K562 (cell line): Measurements from ENCODE around the gene C22orf39. TPM values are rescaled to one million over a fixed set of nuclear protein-coding genes. Genes with fewer than 3 reads are reported as not detected.

Experiments used
- BHLHE40 ChIP-seq: IDR thresholded peaks from 2 replicates; pipeline ENCODE4 v1.6.1; 2011; ENCODE audit warnings: low read length, improper control_type of control experiment
- CEBPG ChIP-seq, 3 experiments: fragments of 200-800 bp in 1 of 3; sonication (Bioruptor generic) in 1 of 3; sonication (generic) in 1 of 3; formaldehyde crosslinking in 1 of 3; IDR thresholded peaks in 2 of 3; conservative IDR thresholded peaks in 1 of 3; 2 replicates each; pipeline versions ENCODE4 v1.6.1 to v1.8.0; 2016 to 2022; ENCODE audit warnings: missing compliant biosample characterization in 2 of 3, missing genetic modification characterization in 2 of 3, mild to moderate bottlenecking in 1 of 3, missing genetic modification reagents in 1 of 3
- EWSR1 ChIP-seq: fragments of 450-650 bp; IDR thresholded peaks from 2 replicates; pipeline ENCODE4 v1.6.1; 2018; ENCODE audit warnings: borderline replicate concordance, mild to moderate bottlenecking, low read depth, moderate library complexity; ENCODE audit not compliant: partially characterized antibody
- FOXJ2 ChIP-seq: fragments of 200-800 bp; sonication (Bioruptor generic); IDR thresholded peaks from 2 replicates; pipeline ENCODE4 v1.6.1; 2016; ENCODE audit warnings: missing genetic modification characterization, missing compliant biosample characterization
- MYC ChIP-seq, 2 experiments: fragments of 250-450 bp in 1 of 2; sonication (Bioruptor Pico) in 1 of 2; IDR thresholded peaks; 2 replicates each; pipeline versions ENCODE4 v1.5.1 to v1.6.1; 2012 to 2021; ENCODE audit warnings: low read depth in 2 of 2, borderline replicate concordance in 1 of 2, improper control_type of control experiment in 1 of 2, low read length in 1 of 2, mild to moderate bottlenecking in 1 of 2, moderate library complexity in 1 of 2
- NR2C2 ChIP-seq, 2 experiments: fragments of 200-800 bp in 1 of 2; sonication (Bioruptor generic) in 1 of 2; sonication (generic) in 1 of 2; formaldehyde crosslinking in 1 of 2; IDR thresholded peaks; 2 replicates each; pipeline versions ENCODE4 v1.6.1 to v1.8.0; 2016 to 2022; ENCODE audit warnings: mild to moderate bottlenecking in 1 of 2, missing compliant biosample characterization in 1 of 2, missing genetic modification characterization in 1 of 2, missing genetic modification reagents in 1 of 2
- PKNOX1 ChIP-seq: fragments of 450-650 bp; IDR thresholded peaks from 2 replicates; pipeline ENCODE4 v1.6.1; 2016
- RNF2 ChIP-seq: sonication (generic); IDR thresholded peaks from 2 replicates; pipeline ENCODE4 v1.6.1; 2016
- SIX5 ChIP-seq, 2 experiments: IDR thresholded peaks; 2 replicates each; pipeline ENCODE4 v1.6.1; 2011; ENCODE audit warnings: low read length in 2 of 2, borderline replicate concordance in 1 of 2, low read depth in 1 of 2, mild to moderate bottlenecking in 1 of 2, moderate library complexity in 1 of 2; ENCODE audit not compliant: insufficient read depth in 1 of 2
- TRIM25 ChIP-seq: fragments of 450-650 bp; IDR thresholded peaks from 2 replicates; pipeline ENCODE4 v1.7.0; 2016; ENCODE audit warnings: borderline replicate concordance
- WHSC1 ChIP-seq: IDR thresholded peaks from one replicate; pipeline ENCODE4 v1.6.1; 2012; ENCODE audit warnings: low read length, control low read depth, inconsistent platforms
- ZBTB11 ChIP-seq, 3 experiments: fragments of 200-800 bp in 1 of 3; fragments of 250-450 bp in 1 of 3; fragments of 450-650 bp in 1 of 3; sonication (Bioruptor Pico) in 1 of 3; sonication (Bioruptor generic) in 1 of 3; formaldehyde crosslinking in 1 of 3; IDR thresholded peaks; 2 replicates each; pipeline versions ENCODE4 v1.6.1 to v1.8.0; 2016 to 2022; ENCODE audit warnings: mild to moderate bottlenecking in 2 of 3, missing genetic modification characterization in 2 of 3, missing compliant biosample characterization in 1 of 3, moderate library complexity in 1 of 3
- ZBTB43 ChIP-seq: sonication (generic); formaldehyde crosslinking; IDR thresholded peaks from 2 replicates; pipeline ENCODE4 v1.8.0; 2023; ENCODE audit warnings: mild to moderate bottlenecking, missing genetic modification reagents
- ZNF644 ChIP-seq: fragments of 200-800 bp; sonication (Bioruptor generic); IDR thresholded peaks from 2 replicates; pipeline ENCODE4 v1.6.1; 2016; ENCODE audit warnings: low read depth, missing genetic modification characterization, missing compliant biosample characterization
- polyA plus RNA-seq, 8 experiments: library from polyadenylated mRNA; depleted of rRNA in 4 of 8; stranded (reverse) in 5 of 8; unstranded in 3 of 8; fragments of >200 nt; fragmentation: Nextera tagmentation in 2 of 8; fragmentation: Illumina TruSeq in 1 of 8; extraction: Ambion mirVana in 2 of 8; extraction: Trizol in 1 of 8; gene quantifications; 2 replicates each; pipeline versions ENCODE4 v1.2.1 to v1.2.3, GENCODE V29; 2011 to 2014; ENCODE audit warnings: inconsistent platforms in 1 of 8, missing spikeins in 1 of 8
- total RNA-seq, 7 experiments: library from RNA; depleted of rRNA in 6 of 7; stranded (reverse); fragments of >200 nt in 6 of 7; fragmentation: Illumina TruSeq in 2 of 7; extraction: Trizol in 2 of 7; gene quantifications; 2 replicates each; pipeline versions ENCODE4 v1.2.1 to v1.2.3, GENCODE V29; 2011 to 2021; ENCODE audit warnings: low replicate concordance in 1 of 7

Gene C22orf39
- total and polyA plus RNA-seq, 9 of the 15 experiments (the other 6 are each of a cell fraction or from before 2014, with no cell fraction given): 20.4 to 139 (median 66.8) TPM

DNA sequence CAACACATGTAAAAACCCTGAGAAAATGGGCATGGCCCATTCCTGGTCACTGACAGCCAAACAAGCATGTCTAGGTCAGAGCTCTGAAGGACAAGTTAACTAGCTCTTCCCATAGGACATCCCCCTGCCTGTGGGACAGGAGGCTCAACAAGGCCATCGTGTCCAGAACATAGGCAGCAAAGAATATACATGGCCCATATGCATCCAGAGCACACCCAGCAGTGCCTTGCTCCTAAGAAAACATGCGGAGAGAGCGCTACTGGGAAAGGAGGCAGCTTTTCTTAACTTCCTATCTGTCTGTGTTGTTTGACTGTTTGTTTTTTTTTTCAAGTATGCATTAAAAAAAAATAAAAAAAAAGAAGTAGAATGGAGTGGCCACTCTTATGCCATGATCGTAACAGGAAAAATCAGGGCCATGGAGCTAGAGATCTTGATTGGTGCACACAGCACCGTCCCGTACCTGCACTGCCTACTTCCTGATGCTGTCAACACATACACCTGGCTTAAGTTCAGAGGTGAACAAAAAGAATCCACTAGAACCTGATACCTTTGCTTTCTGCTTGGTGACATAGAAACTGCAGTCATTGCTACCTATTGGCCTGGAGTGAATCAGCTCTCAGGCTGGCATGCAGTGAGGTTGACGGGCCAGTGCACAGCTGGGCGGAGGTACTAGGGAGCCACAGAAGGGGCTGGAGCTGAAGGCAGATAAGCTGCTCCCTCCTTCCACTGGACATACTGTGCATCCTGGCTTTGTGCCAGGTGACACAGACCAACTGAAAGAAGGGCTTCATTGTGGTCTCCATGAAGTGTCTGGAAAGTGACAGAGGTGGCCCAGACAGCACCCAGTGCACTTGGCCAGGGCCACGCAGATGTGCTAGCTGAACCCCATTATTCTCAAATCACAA, 19.6 kb upstream of the C22orf39 start (continued):
- 0 out of 6 replicates have a peak, but pooled peaks of 1 of the 3 experiments have one; percentile 5 for TF ChIP-seq ZBTB11 (CRISPR knock-in tag; IDR thresholded peaks at IDR 0.05)
- no peak for TF ChIP-seq RNF2
- peak; percentile 55 for TF ChIP-seq CEBPG (CRISPR knock-in tag; IDR thresholded peaks at IDR 0.05)
- TF ChIP-seq CEBPG (tag; conservative IDR thresholded peaks at IDR 0.05 in 1 of 2, IDR thresholded peaks at IDR 0.05 in 1 of 2): no peak
- 0 out of 4 replicates have a peak, but pooled peaks of 1 of the 2 experiments have one; percentile 18 for TF ChIP-seq SIX5 (IDR thresholded peaks at IDR 0.05; ENCODE audit: borderline replicate concordance in 1 of 2, insufficient read depth in 1 of 2, low read depth in 1 of 2, low read length in 2 of 2)
- no peak for TF ChIP-seq MYC (IDR thresholded peaks at IDR 0.05; ENCODE audit: low read depth, low read length)
- TF ChIP-seq MYC (CRISPR knock-in tag; IDR thresholded peaks at IDR 0.05; ENCODE audit: borderline replicate concordance, low read depth): 0 out of 2 replicates have a peak, but pooled peaks have one; percentile 16
- TF ChIP-seq BHLHE40: no peak
- TF ChIP-seq NR2C2 (CRISPR knock-in tag; IDR thresholded peaks at IDR 0.05): 0 out of 2 replicates have a peak, but pooled peaks have one; percentile 46
- no peak for TF ChIP-seq NR2C2 (tag; IDR thresholded peaks at IDR 0.05)
- peak; percentile 94 for TF ChIP-seq WHSC1
- no peak for TF ChIP-seq TRIM25
- no peak for TF ChIP-seq ZNF644
- TF ChIP-seq EWSR1: no peak
- no peak for TF ChIP-seq ZBTB43
- TF ChIP-seq FOXJ2 (tag): 0 out of 2 replicates have a peak, but pooled peaks have one; percentile 33
- no peak for TF ChIP-seq PKNOX1
